Stimulated activated CD4-positive, alpha-beta T cell treated with anti-CD3 and anti-CD28 coated beads, TNF-alpha, amount 100 ng/mL, for 24 hours (primary cell): ENCODE results near the gene CRADD.
"Not testable (repeated sequence)": the region's sequence is repeated elsewhere in the genome, so short reads cannot be mapped to it uniquely, and the experiment has no call there.

Experiments
- DNase-seq, 3 experiments: peaks; one replicate each; pipeline ENCODE4 v3.0.0-alpha.2; 2020; ENCODE audit warnings: low read depth in 3 of 3

Gene CRADD

DNA sequence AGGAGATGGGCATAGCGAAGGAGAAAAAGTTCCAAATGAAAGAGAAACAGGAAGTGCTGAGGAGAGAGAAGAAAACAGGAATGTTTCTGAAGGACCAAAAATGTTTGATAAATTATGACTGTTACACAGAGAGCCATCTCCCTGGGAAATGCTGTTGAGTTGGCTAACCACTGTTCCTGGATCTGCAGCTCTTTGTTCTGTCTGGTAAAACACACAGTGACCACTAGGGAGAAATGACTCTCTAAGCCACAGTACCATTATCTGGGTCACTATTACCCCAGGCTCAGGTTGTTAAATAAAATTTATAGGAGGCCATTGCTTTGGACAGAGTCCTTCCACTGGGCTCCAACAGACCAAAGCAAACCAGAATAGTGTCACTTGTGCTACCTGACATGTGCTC lies 219.3 kb downstream of the CRADD start:
- DNase-seq = no peak

GRCh38 chr12:93896952-93897351 lies 219.8 kb downstream of the CRADD start:
- DNase-seq = no peak

- DNase-seq = no peak
Observed at GRCh38 chr12:93901739-93902138, 224.6 kb downstream of the CRADD start.

- no peak for DNase-seq
Observed at GRCh38 chr12:93902192-93902591, 225.0 kb downstream of the CRADD start.

- DNase-seq = no peak
Observed at GRCh38 chr12:93902736-93903562, 225.8 kb downstream of the CRADD start.

GRCh38 chr12:93904124-93904523 lies 226.9 kb downstream of the CRADD start:
- DNase-seq = no peak

DNA sequence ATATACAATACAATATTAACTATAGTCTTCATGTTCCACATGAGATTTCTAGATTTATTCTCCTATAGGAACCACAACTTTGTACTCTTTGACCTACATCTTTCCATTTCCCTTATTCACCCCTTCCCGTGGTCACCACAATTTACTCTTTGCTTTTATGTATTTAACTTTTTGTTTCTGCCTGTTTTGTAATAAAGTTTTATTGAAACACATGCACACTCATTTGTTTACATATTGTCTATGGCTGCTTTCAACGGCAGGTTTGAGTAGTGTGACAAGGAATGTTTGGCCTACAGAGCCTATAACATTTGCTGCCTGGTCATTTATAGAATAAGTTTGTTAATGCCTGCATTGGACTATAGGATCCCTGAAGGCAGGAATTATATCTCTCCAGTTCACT lies 231.1 kb downstream of the CRADD start:
- DNase-seq = no peak

GRCh38 chr12:93908846-93909567 lies 231.8 kb downstream of the CRADD start:
- no peak for DNase-seq

- DNase-seq = no peak
Observed at GRCh38 chr12:93911396-93911795, 234.2 kb downstream of the CRADD start.

DNA sequence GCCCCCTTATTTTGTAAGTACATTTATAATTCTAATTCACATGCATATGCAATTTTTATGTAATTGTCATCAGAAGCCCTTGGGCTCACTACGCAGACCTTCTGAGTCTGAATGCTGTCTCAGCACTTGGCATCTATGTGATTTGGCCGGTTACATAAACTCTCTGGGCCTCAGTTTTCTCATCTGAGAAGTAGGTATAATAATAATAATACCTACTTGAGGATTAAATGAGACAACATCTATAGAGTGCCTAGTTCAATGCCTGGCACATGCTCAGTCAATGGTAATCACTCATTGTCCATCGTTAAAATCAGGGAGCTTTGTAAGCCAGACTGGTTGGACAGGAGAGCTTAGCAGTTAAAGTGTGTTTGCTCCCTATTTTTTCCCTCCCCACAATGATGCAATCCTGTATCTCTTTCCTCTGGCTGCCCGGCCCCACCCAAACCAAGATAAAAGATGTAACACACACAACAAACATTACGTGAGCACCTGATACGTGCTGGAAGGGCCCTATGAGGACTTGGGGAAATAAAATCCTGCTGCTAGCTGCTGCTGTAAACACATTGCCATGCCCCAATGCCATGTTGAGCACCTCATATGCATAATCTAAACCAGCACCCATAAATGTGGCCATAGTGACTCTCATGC lies 235.0 kb downstream of the CRADD start:
- DNase-seq = no peak

- no peak for DNase-seq
Observed at GRCh38 chr12:93913845-93914244, 236.7 kb downstream of the CRADD start.

DNA sequence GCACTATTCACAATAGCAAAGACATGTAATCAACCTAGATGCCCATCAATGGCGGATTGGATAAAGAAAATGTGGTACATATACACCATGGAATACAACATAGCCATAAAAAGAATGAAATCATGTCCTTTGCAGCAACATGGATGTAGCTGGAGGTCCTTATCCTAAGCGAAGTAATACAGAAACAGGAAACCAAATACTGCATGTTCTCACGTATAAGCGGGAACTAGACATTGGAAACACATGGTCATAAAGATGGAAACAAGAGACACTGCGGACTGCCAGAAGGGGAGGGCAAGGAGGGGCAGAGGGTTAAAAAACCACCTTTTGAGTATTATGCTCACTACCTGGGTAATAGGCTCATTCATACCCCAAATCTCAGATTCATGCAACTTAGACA lies 237.1 kb downstream of the CRADD start:
- DNase-seq = no peak

- DNase-seq = no peak
Observed at GRCh38 chr12:93915411-93915810, 238.2 kb downstream of the CRADD start.

- no peak for DNase-seq
Observed at GRCh38 chr12:93916402-93916801, 239.2 kb downstream of the CRADD start.

- no peak for DNase-seq
Observed at GRCh38 chr12:93918262-93918661, 241.1 kb downstream of the CRADD start.

GRCh38 chr12:93918900-93919299 lies 241.7 kb downstream of the CRADD start:
- DNase-seq = no peak

GRCh38 chr12:93921521-93921920 lies 244.3 kb downstream of the CRADD start:
- DNase-seq = no peak

GRCh38 chr12:93922583-93923006 lies 245.4 kb downstream of the CRADD start:
- no peak for DNase-seq

DNA sequence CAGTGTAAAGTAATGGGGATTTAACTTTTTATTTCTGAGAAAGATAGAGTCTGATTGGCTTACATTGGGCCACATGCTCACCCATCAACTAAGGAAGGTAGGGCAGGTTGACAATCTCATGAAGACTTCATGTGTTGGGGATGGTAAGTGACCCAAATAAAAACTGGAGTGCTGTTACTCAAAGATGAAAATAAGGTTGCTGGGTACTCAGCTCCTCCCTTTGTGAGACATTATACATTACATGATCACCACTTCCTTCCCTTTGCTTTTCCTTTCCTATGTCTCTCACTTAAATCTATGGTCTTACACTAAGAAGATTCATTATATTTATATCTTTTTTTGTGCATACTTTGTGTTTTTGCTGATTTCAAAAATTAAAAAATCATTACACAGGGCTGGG lies 247.2 kb downstream of the CRADD start:
- no peak for DNase-seq

GRCh38 chr12:93925585-93926205 lies 248.5 kb downstream of the CRADD start:
- DNase-seq = no peak

DNA sequence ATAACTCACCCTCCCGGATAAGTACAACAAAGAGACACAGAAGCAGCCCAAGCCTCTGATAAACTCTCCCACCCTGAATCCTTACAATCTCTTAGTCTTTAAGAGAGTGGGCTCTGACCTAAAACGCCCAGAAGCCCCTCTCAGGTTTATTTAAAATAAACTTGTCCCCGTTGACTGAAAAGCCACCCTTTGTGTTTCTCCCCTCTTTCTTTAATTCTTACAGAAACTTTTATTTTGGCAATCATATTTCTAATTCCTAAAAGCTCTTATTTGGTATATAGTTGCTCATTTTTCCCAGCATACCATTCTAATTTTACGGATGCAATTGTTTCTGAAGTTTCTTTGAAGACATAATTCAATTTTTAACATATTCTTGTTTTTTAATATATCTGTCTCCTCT lies 249.1 kb downstream of the CRADD start:
- no peak for DNase-seq

GRCh38 chr12:93929081-93929480 lies 251.9 kb downstream of the CRADD start:
- DNase-seq = not testable (repeated sequence)
